Activated CD8-positive, alpha-beta T cell treated with anti-CD3 and anti-CD28 coated beads for 36 hours (primary cell): ENCODE results near the gene CORO6. TPM values are rescaled to one million over a fixed set of nuclear protein-coding genes. Genes with fewer than 3 reads are reported as not detected.

Experiments
- ATAC-seq: fragments of 200-7000 bp; cut with Tn5 transposase; one replicate; pipeline ENCODE4 v1.10.0; 2021; ENCODE audit warnings: mild to moderate bottlenecking, moderate library complexity
- CTCF ChIA-PET: fragments of 350-600 bp; sonication (Branson Sonifier 250); formaldehyde crosslinking; loops from one replicate; lab custom pipeline; 2021; ENCODE audit warnings: antibody characterized with exemption; lab: Charles Lee
- POLR2A ChIA-PET: fragments of 350-600 bp; sonication (Branson Sonifier 250); formaldehyde crosslinking; loops from one replicate; lab custom pipeline; 2021; ENCODE audit warnings: antibody characterized with exemption; lab: Charles Lee
- DNase-seq: peaks from one replicate; pipeline ENCODE4 v3.0.0-alpha.2; 2020
- H3K27ac Mint-ChIP-seq: one replicate; pipeline ENCODE4 v1.8.0; 2021; ENCODE audit warnings: mild to moderate bottlenecking, mixed read lengths
- H3K27me3 Mint-ChIP-seq: one replicate; pipeline ENCODE4 v1.8.0; 2021; ENCODE audit warnings: mixed read lengths
- H3K36me3 Mint-ChIP-seq: one replicate; pipeline ENCODE4 v1.8.0; 2021; ENCODE audit warnings: low read depth, mixed read lengths
- H3K4me1 Mint-ChIP-seq: one replicate; pipeline ENCODE4 v1.8.0; 2021; ENCODE audit warnings: low read depth, mixed read lengths
- H3K4me3 Mint-ChIP-seq: one replicate; pipeline ENCODE4 v1.8.0; 2021; ENCODE audit warnings: mild to moderate bottlenecking, moderate library complexity, mixed read lengths
- H3K9me3 Mint-ChIP-seq: one replicate; pipeline ENCODE4 v1.8.0; 2021; ENCODE audit warnings: mixed read lengths
- CTCF ChIP-seq: fragments of 200-600 bp; IDR thresholded peaks from one replicate; pipeline ENCODE4 v1.8.0; 2022; ENCODE audit warnings: antibody characterized with exemption, mild to moderate bottlenecking
- intact Hi-C: fragments of 100-400 bp; cut with micrococcal nuclease; formaldehyde crosslinking; loops from one replicate; pipeline ENCODE4 v1.10.0; 2022
- total RNA-seq, 2 experiments: library from RNA; stranded (reverse); gene quantifications; one replicate each; pipeline ENCODE4 v1.2.3, GENCODE V29; 2021

CORO6 gene
- total RNA-seq, 2 experiments from 2014 or later = 11.6 to 13.0 TPM

- peak within 1 kb of the TSS; percentile 91 for H3K27ac Mint-ChIP-seq
- DNase-seq (peak; percentile 92), ATAC-seq (peak; percentile 62)
- ChIA-PET POLR2A (interaction anchor here (0.8 to 2.6 kb wide), 15 partner anchors 8 to 186 kb away, joined by 3 to 9 read pairs (median 5); no protein-coding TSS in a partner anchor), CTCF (interaction anchor here (0.9 to 11.2 kb wide), 8 partner anchors 12 to 199 kb away, joined by 3 to 102 read pairs (median 16); partner anchors contain the start of gene ANKRD13B)
- H3K4me3 Mint-ChIP-seq = peak within 1 kb of the TSS; percentile 86
- no peaks in the 10 kb centered on the region for H3K9me3 Mint-ChIP-seq
- intact Hi-C loops = no loop called here
- H3K27me3 Mint-ChIP-seq = no peaks in the 10 kb centered on the region
- peaks cover 26% of the 10 kb centered on the region for H3K4me1 Mint-ChIP-seq
- H3K36me3 Mint-ChIP-seq = peaks cover 10% of the 10 kb centered on the region
- no peak for TF ChIP-seq CTCF
Measured at GRCh38 chr17:29568331-29569244, 54.1 kb downstream of the CORO6 start, which contains the start of gene TP53I13. Gene TP53I13, plus strand, starts transcription at chr17:29568701. Its CDS starts 58 bp downstream, at chr17:29568759.

GRCh38 chr17:29567554-29568330, 55.0 kb downstream of the CORO6 start:
- intact Hi-C loops = no loop called here
- CTCF ChIA-PET = interaction anchor here (0.9 to 11.2 kb wide), 8 partner anchors 13 to 198 kb away, joined by 3 to 102 read pairs (median 20); partner anchors contain the start of gene ANKRD13B
- H3K4me1 Mint-ChIP-seq = peaks cover 23% of the 10 kb centered on the region
- H3K9me3 Mint-ChIP-seq = no peaks in the 10 kb centered on the region
- ATAC-seq (peak; percentile 67), DNase-seq (peak; percentile 87)
- peak overlapping the region; percentile 86 for H3K4me3 Mint-ChIP-seq
- peak overlapping the region; percentile 91 for H3K27ac Mint-ChIP-seq
- peaks cover 7% of the 10 kb centered on the region for H3K36me3 Mint-ChIP-seq
- TF ChIP-seq CTCF = peak; percentile 66
- POLR2A ChIA-PET = interaction anchor here (0.6 to 2.1 kb wide), 16 partner anchors 9 to 273 kb away, joined by 3 to 8 read pairs (median 4); no protein-coding TSS in a partner anchor
- H3K27me3 Mint-ChIP-seq = no peaks in the 10 kb centered on the region

- no peaks in the 10 kb centered on the region for H3K9me3 Mint-ChIP-seq
- intact Hi-C loops = no loop called here
- peaks cover 27% of the 10 kb centered on the region for H3K4me1 Mint-ChIP-seq
- DNase-seq (no peak), ATAC-seq (peak; percentile 3)
- peak overlapping the region; percentile 86 for H3K4me3 Mint-ChIP-seq
- H3K27ac Mint-ChIP-seq = peak overlapping the region; percentile 79
- ChIA-PET POLR2A (interaction anchor here (1.0 to 2.1 kb wide), 10 partner anchors 9 to 273 kb away, joined by 3 to 8 read pairs (median 4); no protein-coding TSS in a partner anchor), CTCF (interaction anchor here (0.6 to 11.2 kb wide), 7 partner anchors 13 to 197 kb away, joined by 3 to 102 read pairs (median 21); partner anchors contain the start of gene ANKRD13B)
- no peaks in the 10 kb centered on the region for H3K27me3 Mint-ChIP-seq
- peaks cover 11% of the 10 kb centered on the region for H3K36me3 Mint-ChIP-seq
- no peak for TF ChIP-seq CTCF
Measured at GRCh38 chr17:29567304-29567553, 55.5 kb downstream of the CORO6 start.

- POLR2A ChIA-PET = interaction anchor here (0.6 to 2.1 kb wide), 11 partner anchors 8 to 275 kb away, joined by 3 to 8 read pairs (median 4); no protein-coding TSS in a partner anchor
- Mint-ChIP-seq H3K27me3 (no peaks in the 10 kb centered on the region), H3K27ac (peak within 1 kb of the TSS; percentile 91), H3K4me1 (peaks cover 32% of the 10 kb centered on the region), H3K36me3 (peaks cover 14% of the 10 kb centered on the region), H3K9me3 (no peaks in the 10 kb centered on the region), H3K4me3 (peak within 1 kb of the TSS; percentile 86)
- ATAC-seq = peak; percentile 45
- peak; percentile 77 for DNase-seq
- intact Hi-C loops = no loop called here
- CTCF ChIA-PET = interaction anchor here (0.6 to 11.2 kb wide), 8 partner anchors 14 to 197 kb away, joined by 3 to 102 read pairs (median 20); partner anchors contain the start of gene ANKRD13B
- no peak for TF ChIP-seq CTCF
Measured at GRCh38 chr17:29566473-29567303, 56.0 kb downstream of the CORO6 start, which contains the start of gene ABHD15. Gene ABHD15, minus strand, starts transcription at chr17:29567037. Its CDS starts 71 bp downstream, at chr17:29566966.
